Measurements from ENCODE around the gene BMPR1A.
"Not testable (repeated sequence)": the region's sequence is repeated elsewhere in the genome, so short reads cannot be mapped to it uniquely, and the experiment has no call there.

Gene BMPR1A

DNA sequence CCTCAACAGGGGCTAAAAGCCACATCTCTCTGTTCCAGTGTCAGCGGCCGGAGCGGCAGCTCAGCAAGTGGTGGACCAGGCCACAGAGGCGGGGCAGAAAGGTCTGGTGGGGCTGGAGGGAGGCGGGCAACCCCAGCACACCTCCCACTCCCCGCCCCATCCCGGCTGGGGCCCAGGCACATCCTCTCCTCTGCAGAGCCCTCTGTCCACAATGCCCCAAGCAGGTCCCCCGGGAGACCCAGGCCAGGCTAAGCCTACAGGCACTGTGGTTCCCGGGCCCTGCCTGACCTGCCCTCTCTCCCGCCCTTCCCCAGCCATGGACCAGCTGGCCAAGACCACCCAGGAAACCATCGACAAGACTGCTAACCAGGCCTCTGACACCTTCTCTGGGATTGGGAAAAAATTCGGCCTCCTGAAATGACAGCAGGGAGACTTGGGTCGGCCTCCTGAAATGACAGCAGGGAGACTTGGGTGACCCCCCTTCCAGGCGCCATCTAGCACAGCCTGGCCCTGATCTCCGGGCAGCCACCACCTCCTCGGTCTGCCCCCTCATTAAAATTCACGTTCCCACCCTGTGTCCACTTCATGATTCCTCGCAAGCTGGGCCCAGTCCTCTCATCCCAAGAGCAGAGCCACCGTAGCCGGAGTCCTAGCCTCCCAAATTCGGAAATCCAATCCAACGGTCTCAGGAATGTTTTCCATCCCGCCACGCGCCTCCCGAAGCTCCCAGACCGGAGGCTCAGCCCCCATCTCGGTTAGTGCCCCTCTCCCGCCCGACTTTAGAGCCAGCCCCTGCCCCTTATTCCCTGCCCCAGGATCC is 214.0 kb downstream of the BMPR1A start:
- DNase-seq, result no peak
- in situ Hi-C loops (cut with MboI; ENCODE audit: low pct_unique_long_range_greater_than_20kb, low sequenced_read_pairs), result no loop called here

DNA sequence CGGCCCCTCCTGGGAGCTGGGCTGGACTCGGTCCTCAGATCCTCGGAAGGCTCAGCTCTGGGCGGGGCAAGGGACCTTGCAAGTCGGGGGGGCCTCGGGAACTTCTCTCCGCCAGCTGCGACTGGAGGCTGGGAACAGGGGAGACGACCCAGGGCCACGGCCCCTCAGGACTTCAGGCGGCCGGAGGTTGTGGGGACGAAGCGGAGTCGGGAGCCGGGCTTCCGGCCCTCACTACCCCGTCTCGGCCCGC is 214.5 kb downstream of the BMPR1A start:
- DNase-seq, result no peak
- in situ Hi-C loops (cut with MboI; ENCODE audit: low pct_unique_long_range_greater_than_20kb, low sequenced_read_pairs), result no loop called here

DNA sequence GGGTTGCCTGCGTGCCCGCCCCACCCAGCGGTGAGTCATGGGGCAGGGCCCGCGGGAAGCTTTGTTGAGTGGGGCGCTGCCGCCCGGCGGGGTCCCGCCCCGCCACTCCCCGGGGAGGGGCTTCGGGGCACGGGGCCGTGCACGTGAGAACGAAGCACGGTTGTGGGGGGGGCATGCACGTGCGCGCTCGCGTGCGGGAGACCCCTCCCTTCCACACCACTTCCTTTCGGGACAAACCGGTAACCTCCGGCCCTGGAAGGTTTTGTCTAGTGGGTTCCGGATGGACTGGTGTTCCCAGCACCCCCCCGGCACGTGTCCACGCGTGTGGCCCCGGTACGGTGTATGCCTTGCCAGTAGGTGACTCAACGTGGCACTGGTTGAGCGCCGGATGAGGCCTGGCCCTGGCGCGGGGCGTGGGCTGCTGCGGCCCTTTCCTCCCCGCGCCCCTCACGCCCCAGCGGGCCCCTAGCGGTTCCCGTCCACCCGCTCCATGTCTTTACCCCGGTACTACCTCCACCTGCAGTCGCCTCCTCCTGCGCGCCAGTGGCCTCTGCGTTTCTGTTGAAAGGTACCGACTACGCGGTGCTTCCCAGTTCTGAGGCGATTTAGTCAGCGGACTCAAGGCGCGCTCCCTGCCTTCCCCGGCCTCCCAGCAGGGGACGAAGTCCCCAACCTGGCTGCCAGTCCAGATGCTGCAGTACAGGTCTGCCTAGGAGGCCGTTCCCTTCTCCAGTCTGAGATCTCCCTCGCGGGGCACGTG is 215.0 kb downstream of the BMPR1A start:
- in situ Hi-C loops (cut with MboI; ENCODE audit: low pct_unique_long_range_greater_than_20kb, low sequenced_read_pairs), result no loop called here

DNA sequence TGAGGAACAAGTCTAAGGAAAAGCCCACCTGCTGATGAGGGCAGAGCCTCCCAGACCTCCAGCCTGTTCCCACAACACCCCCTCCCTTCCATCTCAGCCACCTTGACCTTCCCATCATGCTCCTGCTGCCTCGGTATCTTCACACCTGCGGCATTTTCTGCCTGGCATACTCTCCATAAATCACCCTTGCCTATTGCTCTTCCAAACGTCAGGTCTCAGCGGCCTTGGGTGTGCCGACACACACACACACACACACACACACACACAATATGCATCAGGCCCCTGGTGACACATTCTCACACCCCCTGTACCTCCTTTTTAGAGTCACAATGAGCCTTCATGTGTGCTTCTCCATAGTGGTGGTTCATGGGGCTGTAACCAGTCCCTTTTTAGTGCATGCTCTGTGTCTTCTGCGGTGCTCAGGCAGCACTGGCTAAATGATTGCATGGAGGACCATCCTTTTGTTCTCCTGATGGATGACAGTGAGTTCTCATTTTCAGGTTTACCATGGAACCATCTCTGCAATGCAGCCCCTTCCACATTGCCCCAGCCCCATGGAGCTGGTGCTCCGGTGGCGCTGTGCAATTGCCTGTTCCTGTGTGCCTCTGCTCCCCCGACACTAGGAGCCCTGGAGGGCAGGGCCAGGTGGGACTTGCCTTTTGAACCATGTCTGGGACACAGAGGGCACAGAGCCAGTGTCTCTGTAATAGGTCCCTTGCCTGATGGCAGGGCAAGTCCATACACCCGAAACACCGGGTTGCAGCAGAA is 216.4 kb downstream of the BMPR1A start:
- no peak for DNase-seq
- in situ Hi-C loops (cut with MboI; ENCODE audit: low pct_unique_long_range_greater_than_20kb, low sequenced_read_pairs), result no loop called here

More for the DNA sequence above, 215.0 kb downstream of the BMPR1A start:
- no peak for DNase-seq

DNA sequence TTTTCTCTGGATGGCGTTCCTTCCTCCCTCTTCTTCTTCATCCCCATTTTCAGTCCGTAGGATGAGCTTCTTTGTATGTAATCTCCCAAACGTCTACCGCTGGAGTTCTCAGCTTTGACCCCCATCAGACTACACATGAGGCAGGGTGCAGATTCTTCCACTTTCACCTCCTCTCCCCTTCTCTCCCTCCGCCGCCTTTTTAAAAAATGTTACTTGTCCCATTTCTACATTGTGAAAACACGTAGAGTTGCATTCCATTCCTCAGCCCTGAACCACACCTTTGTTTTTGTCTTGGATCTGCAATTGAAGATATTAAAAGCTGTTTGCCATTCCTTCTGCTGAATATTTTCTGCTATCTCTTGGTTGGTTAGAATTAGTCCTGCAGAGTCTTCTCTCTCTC is 218.1 kb downstream of the BMPR1A start:
- DNase-seq, result no peak

DNA sequence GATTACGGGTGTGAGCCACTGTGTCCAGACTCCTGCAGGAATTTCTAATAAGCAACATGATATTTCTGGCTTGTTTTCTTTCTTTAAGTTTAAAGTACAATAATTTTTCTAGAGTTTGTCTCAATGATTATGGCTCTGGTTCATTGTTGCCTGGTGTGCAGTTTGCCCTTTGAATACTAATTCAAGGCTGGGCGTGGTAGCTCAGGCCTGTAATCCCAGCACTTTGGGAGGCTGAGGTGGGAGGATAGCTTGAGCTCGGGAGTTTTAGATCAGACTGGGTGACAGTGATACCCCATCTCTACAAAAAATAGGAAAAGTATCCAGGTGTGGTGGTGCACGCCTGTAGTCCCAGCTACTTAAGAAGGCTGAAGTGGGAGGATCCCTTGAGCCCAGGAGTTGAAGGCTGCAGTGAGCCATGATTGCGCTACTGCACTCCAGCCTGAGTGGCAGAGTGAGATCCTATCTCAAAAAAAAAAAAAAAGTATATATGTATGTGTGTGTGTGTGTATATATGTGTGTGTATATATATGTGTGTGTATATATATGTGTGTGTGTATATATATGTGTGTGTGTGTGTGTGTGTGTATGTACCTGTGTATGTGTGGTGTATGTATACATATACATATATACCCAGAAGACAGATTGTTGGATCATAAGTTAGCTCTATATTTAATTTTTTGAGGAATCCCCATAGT is 220.1 kb downstream of the BMPR1A start:
- DNase-seq, result no peak
- in situ Hi-C loops (cut with MboI; ENCODE audit: low pct_unique_long_range_greater_than_20kb, low sequenced_read_pairs), result no loop called here

More for the DNA sequence above, 218.1 kb downstream of the BMPR1A start:
- in situ Hi-C loops (cut with MboI; ENCODE audit: low pct_unique_long_range_greater_than_20kb, low sequenced_read_pairs), result no loop called here

DNA sequence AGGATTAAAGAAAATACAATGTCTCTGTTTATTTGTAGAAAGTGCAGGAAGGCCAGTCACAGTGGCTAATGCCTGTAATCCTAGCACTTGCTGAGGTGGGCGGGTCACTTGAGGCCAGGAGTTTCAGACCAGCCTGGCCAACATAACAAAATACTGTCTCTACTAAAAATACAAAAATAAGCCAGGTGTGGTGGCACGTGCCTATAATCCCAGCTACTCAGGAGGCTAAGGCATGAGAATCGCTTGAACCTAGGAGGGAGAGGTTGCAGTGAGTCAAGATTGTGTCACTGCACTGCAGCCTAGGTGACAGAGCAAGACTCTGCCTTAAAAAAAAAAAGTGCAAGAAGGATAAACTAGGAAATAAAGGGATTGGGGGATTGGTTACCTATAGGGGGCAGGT is 222.0 kb downstream of the BMPR1A start:
- DNase-seq; in situ Hi-C loops (cut with MboI; ENCODE audit: low pct_unique_long_range_greater_than_20kb, low sequenced_read_pairs): not testable (repeated sequence)

DNA sequence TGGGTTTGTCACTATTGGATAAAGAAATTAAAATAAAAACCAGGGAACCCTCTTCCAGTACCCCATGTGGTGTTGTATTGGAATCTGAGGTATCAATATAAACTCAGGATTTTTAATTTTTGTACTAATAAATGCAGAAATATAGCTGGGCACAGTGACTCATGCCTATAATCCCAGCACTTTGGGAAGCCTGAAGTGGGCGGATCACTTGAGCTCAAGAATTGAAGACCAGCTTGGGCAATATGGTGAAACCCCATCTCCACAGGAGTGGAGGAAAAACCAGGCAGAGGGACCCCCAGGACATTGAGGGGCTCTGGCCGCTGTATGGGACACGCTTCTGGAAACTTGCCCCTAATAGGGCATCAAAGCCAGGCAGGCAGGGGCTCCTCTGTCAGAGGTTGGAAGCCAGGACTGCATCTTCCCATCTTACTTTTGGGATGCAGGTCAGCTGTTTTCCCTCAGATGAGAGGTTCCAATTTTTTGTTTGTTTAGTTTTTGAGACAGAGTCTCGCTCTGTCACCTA is 222.9 kb downstream of the BMPR1A start:
- in situ Hi-C loops (cut with MboI; ENCODE audit: low pct_unique_long_range_greater_than_20kb, low sequenced_read_pairs), result no loop called here
- DNase-seq, result no peak

DNA sequence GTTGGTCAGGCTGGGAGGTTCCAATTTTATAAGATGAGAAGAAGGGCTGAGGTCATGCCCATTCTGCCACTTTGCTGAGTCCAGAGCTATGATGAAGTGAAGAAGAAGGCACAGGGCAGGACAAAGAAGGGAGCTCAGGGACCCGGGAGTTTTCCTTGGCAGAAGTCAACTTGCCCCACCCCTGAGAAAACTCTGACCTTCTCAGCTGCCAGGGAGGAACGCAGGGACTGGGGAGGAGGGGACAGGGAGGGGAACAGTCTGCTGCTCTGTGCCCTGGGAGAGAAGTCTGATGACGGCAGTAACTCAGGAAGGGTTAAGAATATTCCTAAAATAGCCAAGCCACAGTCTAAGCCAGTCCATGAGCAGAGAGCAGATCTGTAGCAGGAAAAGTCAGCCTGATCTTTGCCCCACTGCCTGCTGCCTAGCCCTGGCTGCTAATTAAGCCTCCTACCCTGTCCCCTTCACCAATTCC is 223.6 kb downstream of the BMPR1A start:
- in situ Hi-C loops (cut with MboI; ENCODE audit: low pct_unique_long_range_greater_than_20kb, low sequenced_read_pairs), result no loop called here
- DNase-seq, result no peak

DNA sequence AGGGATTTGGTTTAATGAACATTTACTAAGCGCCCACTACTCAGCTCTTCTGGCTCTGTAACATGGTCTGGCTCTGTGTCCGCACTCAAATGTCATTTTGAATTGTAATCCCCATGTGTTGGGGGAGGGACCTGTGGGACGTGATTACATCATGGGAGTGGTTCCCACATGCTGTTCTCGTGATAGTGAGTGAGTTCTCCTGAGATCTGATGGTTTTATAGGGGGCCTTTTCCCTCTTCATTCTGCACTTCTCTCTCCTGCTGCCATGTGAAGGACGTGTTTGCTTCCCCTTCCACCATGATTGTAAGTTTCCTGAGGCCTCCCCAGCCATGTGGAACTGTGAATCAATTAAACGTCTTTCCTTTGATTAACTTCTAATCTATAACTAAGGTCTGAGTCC is 224.6 kb downstream of the BMPR1A start:
- in situ Hi-C loops (cut with MboI; ENCODE audit: low pct_unique_long_range_greater_than_20kb, low sequenced_read_pairs); DNase-seq: not testable (repeated sequence)

DNA sequence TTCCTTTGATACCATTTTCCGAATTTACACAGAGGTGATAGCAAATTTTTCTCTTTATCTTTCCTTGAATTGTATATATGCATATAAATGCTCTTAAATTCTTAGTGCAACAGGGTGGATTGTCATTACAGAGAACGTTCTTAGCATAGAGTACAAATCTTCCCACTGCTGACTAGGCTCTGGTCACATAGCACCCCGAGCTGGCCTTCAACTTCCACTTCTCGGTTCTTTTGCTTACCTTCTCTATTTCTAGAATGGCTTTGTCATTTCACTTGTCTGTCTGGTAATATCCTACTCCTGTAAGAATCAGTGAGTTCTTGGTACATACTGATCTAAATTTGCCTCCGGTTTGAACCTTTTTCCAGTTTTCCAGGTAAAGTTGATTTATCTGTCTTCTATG is 225.3 kb downstream of the BMPR1A start:
- DNase-seq, result no peak
- in situ Hi-C loops (cut with MboI; ENCODE audit: low pct_unique_long_range_greater_than_20kb, low sequenced_read_pairs), result no loop called here
